ENCODE results near the gene EIF6.

The EIF6 gene

DNA sequence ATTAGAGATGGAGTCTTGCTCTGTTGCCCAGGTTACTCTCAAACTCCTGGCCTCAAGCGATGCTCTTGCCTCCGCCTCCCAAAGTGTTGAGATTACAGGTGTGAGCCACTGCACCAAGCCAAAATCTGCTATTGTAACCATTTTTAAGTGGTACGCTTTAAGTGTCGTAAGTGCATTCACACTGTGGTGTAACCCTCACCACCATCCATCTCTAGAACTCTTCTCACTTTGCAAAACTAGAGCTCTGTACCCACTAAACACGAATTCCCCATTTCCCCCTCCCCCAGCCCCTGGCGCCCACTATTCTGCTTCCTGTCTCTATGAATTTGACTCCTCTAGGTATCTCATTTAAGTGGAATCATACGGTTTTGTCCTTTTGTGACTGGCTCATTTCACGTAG lies 10.5 kb upstream of the EIF6 start:
- Histone ChIP-seq H3K4me1 (no peaks in the 10 kb centered on the region), H3K4me3 (no peak overlapping the region), H3K27ac (no peak overlapping the region), H3K9me3 (no peaks in the 10 kb centered on the region), H3K36me3 (no peaks in the 10 kb centered on the region), H3K27me3 (peaks cover 0 to 37% of the 10 kb centered on the region in 2 donors)
- no peak for DNase-seq
- TF ChIP-seq, protein P1, sequence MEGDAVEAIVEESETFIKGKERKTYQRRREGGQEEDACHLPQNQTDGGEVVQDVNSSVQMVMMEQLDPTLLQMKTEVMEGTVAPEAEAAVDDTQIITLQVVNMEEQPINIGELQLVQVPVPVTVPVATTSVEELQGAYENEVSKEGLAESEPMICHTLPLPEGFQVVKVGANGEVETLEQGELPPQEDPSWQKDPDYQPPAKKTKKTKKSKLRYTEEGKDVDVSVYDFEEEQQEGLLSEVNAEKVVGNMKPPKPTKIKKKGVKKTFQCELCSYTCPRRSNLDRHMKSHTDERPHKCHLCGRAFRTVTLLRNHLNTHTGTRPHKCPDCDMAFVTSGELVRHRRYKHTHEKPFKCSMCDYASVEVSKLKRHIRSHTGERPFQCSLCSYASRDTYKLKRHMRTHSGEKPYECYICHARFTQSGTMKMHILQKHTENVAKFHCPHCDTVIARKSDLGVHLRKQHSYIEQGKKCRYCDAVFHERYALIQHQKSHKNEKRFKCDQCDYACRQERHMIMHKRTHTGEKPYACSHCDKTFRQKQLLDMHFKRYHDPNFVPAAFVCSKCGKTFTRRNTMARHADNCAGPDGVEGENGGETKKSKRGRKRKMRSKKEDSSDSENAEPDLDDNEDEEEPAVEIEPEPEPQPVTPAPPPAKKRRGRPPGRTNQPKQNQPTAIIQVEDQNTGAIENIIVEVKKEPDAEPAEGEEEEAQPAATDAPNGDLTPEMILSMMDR (IDR thresholded peaks at IDR 0.05) = no peak
- intact Hi-C loops (cut with DNase I; ENCODE audit: low total_unique reads) = no loop called here

DNA sequence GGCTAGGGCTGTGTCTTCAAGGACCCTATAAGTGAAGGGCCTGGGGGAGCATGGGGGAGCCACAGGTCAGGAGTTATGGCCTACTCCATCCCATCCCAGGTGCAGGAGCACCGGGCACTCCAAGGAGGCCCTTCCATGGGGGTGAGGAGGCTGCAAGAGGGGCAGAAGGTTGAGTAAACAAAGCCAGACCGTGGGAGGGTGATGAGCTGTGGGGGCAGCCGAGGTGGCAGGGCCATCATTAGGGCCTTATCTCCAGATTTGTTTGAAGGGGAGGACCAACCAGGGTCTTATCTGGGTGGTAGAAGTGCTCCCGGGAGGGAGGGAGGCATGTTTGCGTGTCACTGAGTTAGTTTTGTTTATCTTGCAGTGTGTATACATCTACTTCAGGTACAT lies 9.7 kb upstream of the EIF6 start:
- TF ChIP-seq, protein P1 (IDR thresholded peaks at IDR 0.05) = no peak
- Histone ChIP-seq H3K36me3 (no peaks in the 10 kb centered on the region), H3K4me3 (no peak overlapping the region), H3K4me1 (no peaks in the 10 kb centered on the region), H3K27me3 (peaks cover 0 to 37% of the 10 kb centered on the region in 2 donors), H3K27ac (no peak overlapping the region), H3K9me3 (no peaks in the 10 kb centered on the region)
- intact Hi-C loops (cut with DNase I; ENCODE audit: low total_unique reads) = no loop called here
- DNase-seq = no peak

DNA sequence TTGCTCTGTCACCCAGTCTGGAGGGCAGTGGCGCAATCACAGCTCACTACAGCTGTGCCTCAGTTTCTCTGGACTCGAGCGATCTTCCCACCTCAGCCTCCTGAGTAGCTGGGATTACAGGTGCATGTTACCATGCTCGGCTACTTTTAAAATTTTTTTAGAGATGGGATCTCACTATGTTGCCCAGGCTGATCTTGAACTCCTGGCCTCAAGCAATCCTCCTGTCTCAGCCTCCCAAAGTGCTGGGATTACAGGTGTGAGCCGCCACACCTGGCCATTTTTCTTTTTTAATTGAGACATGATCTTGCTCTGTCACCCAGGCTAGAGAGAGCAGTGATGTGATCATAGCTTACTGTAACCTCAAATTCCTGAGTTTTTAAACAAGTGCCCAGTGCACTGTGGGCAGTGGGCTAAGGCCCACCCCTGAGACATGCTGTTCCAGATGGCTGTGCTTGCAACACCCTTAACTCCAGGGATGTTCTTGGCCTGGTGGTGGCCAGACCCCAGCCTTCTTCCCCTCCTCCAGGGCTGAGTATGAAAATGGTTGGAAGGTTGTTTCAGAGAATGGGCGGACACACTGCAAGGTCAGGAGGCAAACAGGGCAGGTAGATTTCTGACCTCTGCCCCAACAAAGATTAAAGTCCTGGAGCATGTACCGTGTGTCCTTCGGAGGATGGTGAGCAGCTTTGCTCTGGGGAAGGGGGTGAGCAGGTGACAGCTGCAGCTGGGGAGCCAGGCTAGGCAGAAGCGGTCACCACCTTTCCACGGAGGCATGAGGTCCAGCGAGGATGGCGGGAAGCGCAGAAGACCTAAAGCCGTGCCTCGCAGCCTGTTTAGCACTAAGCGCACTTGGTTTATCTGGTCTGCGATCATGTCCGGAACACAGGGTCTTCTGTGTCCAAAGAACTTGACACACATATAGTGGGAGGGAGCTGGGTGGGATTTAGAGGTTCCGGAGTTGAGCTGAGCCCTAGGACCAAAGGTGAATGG lies 9.0 kb upstream of the EIF6 start:
- no peak overlapping the region for H3K4me3 ChIP-seq
- intact Hi-C loops (cut with DNase I; ENCODE audit: low total_unique reads) = no loop called here
- no peaks in the 10 kb centered on the region for H3K9me3 ChIP-seq
- peaks cover 0 to 37% of the 10 kb centered on the region in 2 donors for H3K27me3 ChIP-seq
- no peak for DNase-seq
- no peak overlapping the region for H3K27ac ChIP-seq
- TF ChIP-seq, protein P1 (IDR thresholded peaks at IDR 0.05) = no peak
- H3K36me3 ChIP-seq = no peaks in the 10 kb centered on the region
- no peaks in the 10 kb centered on the region for H3K4me1 ChIP-seq

DNA sequence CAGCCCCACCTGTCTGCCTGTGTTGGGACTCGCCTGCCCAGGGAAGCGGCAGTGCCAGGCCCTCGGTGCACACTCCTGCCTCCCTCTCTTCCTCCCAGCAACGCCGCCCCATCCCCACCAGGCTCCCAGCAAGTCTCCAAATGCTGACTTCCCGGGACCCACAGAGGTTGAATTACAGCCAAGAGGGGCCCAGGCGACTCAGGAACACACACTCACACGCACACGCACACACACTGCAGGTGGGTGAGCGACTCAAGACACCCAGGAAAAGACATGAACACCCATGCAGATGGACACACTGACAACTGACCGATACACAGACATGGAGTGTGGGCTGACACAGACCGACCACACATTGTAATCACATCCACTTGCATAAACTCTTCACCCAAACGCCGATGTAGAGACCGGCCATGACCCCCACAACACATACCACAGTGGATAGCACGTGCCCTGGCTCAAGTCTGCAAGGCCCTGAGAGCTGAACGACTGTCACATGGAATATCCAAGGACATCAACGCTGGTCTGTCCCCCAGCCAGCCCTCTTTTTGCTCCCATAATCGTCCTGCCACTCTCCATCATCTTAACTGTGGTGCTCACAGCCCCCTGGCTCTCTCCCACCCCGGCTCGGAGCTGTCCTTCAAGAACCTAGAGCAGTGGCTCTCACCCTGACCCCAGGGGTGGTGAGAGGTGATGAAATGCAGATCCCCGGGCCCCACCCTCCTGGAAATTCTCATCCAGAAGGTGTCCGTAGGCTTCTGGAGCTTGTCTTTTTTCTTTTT lies 8.1 kb upstream of the EIF6 start:
- intact Hi-C loops (cut with DNase I; ENCODE audit: low total_unique reads) = no loop called here
- DNase-seq = no peak
- Histone ChIP-seq H3K9me3 (no peaks in the 10 kb centered on the region), H3K4me3 (no peak overlapping the region), H3K4me1 (no peaks in the 10 kb centered on the region), H3K27ac (no peak overlapping the region), H3K36me3 (no peaks in the 10 kb centered on the region), H3K27me3 (peaks cover 0 to 37% of the 10 kb centered on the region in 2 donors)
- TF ChIP-seq, protein P1 (IDR thresholded peaks at IDR 0.05) = no peak

DNA sequence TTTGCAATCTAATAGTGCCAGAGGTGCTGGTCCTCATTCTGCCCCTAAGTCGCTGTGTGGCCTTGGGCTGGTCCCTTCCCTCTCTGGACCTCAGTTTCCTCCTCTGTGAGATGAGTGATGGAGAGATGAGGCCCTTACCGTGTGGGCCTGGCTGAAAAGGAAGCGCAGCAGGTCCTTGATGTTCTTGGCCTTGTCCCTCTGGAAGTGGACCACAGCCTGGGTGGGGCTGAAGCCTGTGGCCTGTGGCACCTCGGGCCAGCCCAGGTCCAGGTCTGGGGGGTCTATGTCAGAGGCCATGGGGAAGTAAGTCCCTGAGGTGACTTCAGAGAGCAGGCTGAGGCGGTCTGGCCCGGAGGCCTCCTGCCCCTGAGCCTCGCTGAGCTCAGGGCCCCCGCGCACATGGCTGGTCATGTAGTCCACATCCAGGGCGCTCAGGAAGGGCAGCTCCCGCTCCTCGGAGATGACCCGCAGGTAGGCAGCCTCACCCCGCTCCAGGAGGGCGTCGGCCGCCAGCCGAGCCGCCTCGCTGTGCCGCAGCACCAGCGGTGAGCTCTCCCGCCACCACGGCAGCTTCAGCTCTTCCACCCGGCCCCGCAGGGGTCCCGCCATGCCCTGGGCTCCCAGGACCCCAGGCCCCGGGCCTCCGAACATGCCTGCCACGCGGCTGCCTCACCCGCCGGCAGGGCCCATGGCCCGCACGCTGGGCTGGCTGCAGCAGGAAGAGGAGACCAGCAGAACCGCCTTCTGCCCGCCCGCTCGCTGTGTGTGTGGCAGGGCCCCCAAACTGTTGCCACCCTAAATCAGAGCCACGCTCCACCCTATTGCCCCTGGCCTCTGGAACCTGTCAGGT lies 7.3 kb upstream of the EIF6 start, which contains the start of gene FAM83C:
Gene FAM83C, minus strand, starts transcription at position 772 of the 850 bp plus-strand sequence. Its CDS starts 121 bp downstream, at position 651.
- no peak for DNase-seq
- H3K4me3 ChIP-seq = no peak within 1 kb of the TSS
- no peaks in the 10 kb centered on the region for H3K9me3 ChIP-seq
- H3K36me3 ChIP-seq = no peaks in the 10 kb centered on the region
- no peaks in the 10 kb centered on the region for H3K4me1 ChIP-seq
- peaks cover 0 to 37% of the 10 kb centered on the region in 2 donors for H3K27me3 ChIP-seq
- TF ChIP-seq, protein P1 (IDR thresholded peaks at IDR 0.05) = no peak
- intact Hi-C loops (cut with DNase I; ENCODE audit: low total_unique reads) = no loop called here
- no peak within 1 kb of the TSS for H3K27ac ChIP-seq

All from tibial artery (tissue), 4 donors.